Measurements from ENCODE around the gene SLC13A2. TPM values are rescaled to one million over a fixed set of nuclear protein-coding genes. Genes with fewer than 3 reads are reported as not detected.
A peak's percentile ranks its signal among the peaks of the same experiment; 100 is the strongest.

Gene SLC13A2
- total and polyA plus RNA-seq, 4 experiments from 2014 or later, result not detected

DNA sequence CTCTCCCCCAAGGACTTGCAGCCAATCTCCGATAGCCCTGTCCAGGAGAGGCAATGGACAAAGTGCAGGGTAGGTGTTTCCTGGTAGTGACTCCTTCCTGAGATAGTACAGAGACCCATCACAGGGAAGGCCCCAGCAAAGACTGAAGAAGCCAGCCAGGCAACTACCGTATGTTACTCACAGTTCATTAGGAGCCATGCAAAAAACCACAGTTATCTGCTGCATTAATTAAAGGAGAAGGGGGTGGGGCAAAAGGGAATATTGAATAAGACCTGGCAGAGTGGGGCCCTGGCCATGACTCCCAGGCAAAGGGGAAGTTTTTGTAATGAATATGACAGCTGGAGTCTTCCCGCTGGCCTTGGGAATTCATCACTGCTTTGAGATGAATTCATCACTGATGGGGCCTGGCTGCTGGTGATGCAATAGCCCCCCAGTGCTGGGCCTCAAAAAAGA, 2.5 kb upstream of the SLC13A2 start:
- ChIA-PET POLR2A (ENCODE audit: partially characterized antibody) (no interaction called here), CTCF (ENCODE audit: partially characterized antibody) (no interaction called here)
- H3K4me1 Mint-ChIP-seq, result peaks cover 6 to 17% (median 14%) of the 10 kb centered on the region in 4 donors
- no peak overlapping the region for H3K4me3 Mint-ChIP-seq
- peaks cover 0 to 2% of the 10 kb centered on the region in 2 donors for H3K27me3 Mint-ChIP-seq
- no peak overlapping the region for H3K27ac Mint-ChIP-seq
- Histone ChIP-seq H3K4me3 (ENCODE audit: low read length in 2 of 2) (no peak overlapping the region), H3K9me3 (ENCODE audit: control insufficient read depth in 1 of 2, low read length in 2 of 2) (no peaks in the 10 kb centered on the region), H3K27me3 (ENCODE audit: insufficient read depth, low read length) (no peaks in the 10 kb centered on the region), H3K27ac (ENCODE audit: low read depth, low read length) (no peak overlapping the region), H3K4me1 (ENCODE audit: insufficient read depth, low read length) (peaks cover 6% of the 10 kb centered on the region), H3K36me3 (ENCODE audit: insufficient read depth, low read length) (no peaks in the 10 kb centered on the region)
- H3K36me3 Mint-ChIP-seq, result no peaks in the 10 kb centered on the region
- intact Hi-C loops (cut with micrococcal nuclease), result no loop called here
- no peak for DNase-seq
- peaks cover 0 to 2% (median 0%) of the 10 kb centered on the region in 8 donors for H3K9me3 Mint-ChIP-seq

DNA sequence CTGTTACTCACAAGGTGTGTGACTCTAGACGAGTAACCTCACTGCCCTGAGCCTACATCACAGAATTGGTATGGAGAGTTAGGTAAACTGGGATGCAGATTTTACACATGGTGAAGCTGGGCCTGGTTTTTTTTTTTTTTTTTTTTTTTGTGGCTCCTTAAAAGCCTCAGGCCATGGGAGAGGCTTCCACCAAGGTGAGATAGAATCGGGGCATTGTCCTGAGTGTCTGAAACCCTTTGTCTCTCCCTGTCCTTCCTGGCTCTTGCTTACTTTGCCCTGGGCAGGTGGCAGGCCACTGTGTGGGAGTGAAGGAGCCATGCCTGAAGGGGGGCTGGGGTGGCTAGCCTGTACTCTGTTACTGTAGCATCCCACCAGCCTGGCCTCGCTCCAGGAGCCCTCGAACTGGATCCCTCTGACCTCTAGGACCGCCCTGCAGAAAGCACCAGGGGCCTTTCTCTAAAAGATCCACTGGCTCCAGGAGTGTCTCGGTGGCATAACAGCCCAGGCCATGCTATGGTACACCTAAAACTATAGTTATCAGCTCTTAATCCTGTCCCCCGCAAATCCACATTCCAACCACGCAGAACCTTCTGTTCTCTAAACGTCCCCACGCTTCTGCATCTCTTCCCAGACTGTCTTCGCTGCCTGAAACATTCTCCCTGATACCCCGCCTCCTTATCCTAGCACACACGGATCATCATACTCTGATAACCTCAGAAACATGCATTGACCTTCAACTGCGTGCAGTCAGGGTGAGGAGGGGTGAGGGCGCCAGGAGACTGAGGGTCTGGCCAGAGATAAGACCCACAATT, 1.7 kb upstream of the SLC13A2 start:
- H3K27me3 Mint-ChIP-seq, result peaks cover 0 to 2% of the 10 kb centered on the region in 2 donors
- no peaks in the 10 kb centered on the region for H3K36me3 ChIP-seq (ENCODE audit: insufficient read depth, low read length)
- no peak overlapping the region for H3K27ac Mint-ChIP-seq
- H3K27ac ChIP-seq (ENCODE audit: low read depth, low read length), result no peak overlapping the region
- H3K4me1 ChIP-seq (ENCODE audit: insufficient read depth, low read length), result peaks cover 6% of the 10 kb centered on the region
- DNase-seq, result no peak
- H3K36me3 Mint-ChIP-seq, result no peaks in the 10 kb centered on the region
- H3K4me3 Mint-ChIP-seq, result no peak overlapping the region
- H3K4me1 Mint-ChIP-seq, result peaks cover 6 to 19% (median 14%) of the 10 kb centered on the region in 4 donors
- H3K9me3 Mint-ChIP-seq, result peaks cover 0 to 2% (median 0%) of the 10 kb centered on the region in 8 donors
- ChIA-PET POLR2A (ENCODE audit: partially characterized antibody) (no interaction called here), CTCF (ENCODE audit: partially characterized antibody) (no interaction called here)
- H3K9me3 ChIP-seq (ENCODE audit: control insufficient read depth in 1 of 2, low read length in 2 of 2), result no peaks in the 10 kb centered on the region
- intact Hi-C loops (cut with micrococcal nuclease), result no loop called here
- no peak overlapping the region for H3K4me3 ChIP-seq (ENCODE audit: low read length in 2 of 2)
- H3K27me3 ChIP-seq (ENCODE audit: insufficient read depth, low read length), result no peaks in the 10 kb centered on the region

DNA sequence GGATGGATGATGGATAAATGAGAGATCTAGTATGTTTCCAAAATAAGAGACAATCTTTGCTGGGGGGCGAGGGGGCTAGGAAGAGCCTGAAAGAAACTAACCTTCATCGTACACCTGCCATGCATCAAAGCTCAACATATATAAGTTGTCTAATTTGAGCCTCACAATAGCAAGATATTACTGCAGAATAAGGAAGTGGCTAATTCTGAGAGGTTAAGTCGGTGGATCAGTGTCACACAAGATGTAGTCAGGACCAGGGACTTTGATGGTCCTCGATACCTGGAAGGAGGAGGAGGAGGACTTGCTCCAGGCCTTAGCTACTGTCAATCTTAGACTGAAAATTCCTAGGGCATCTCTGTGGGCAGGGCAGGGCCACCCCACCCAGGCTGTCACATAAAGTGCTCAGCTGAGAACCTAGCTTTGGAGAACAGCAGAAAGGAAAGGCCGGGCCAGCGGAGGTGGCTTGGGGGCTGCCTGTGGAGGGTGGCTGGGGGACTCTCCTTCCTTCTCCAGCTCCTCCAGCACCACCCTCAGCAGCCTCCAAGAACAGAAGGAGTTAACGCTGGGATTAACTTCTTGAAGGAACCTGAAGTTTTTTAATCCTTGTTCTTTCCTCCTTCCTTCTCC, 460 bp upstream of the SLC13A2 start:
- no peaks in the 10 kb centered on the region for H3K36me3 Mint-ChIP-seq
- Histone ChIP-seq H3K4me3 (ENCODE audit: low read length in 2 of 2) (no peak overlapping the region), H3K27me3 (ENCODE audit: insufficient read depth, low read length) (no peaks in the 10 kb centered on the region), H3K4me1 (ENCODE audit: insufficient read depth, low read length) (peaks cover 6% of the 10 kb centered on the region), H3K36me3 (ENCODE audit: insufficient read depth, low read length) (no peaks in the 10 kb centered on the region), H3K9me3 (ENCODE audit: control insufficient read depth in 1 of 2, low read length in 2 of 2) (no peaks in the 10 kb centered on the region), H3K27ac (ENCODE audit: low read depth, low read length) (no peak overlapping the region)
- H3K27me3 Mint-ChIP-seq, result no peaks in the 10 kb centered on the region
- ChIA-PET CTCF (ENCODE audit: partially characterized antibody) (no interaction called here), POLR2A (ENCODE audit: partially characterized antibody) (no interaction called here)
- intact Hi-C loops (cut with micrococcal nuclease), result no loop called here
- H3K4me3 Mint-ChIP-seq, result no peak overlapping the region
- H3K4me1 Mint-ChIP-seq, result peaks cover 6 to 14% (median 11%) of the 10 kb centered on the region in 4 donors
- peaks cover 0 to 2% (median 0%) of the 10 kb centered on the region in 8 donors for H3K9me3 Mint-ChIP-seq
- no peak for DNase-seq
- H3K27ac Mint-ChIP-seq, result no peak overlapping the region

GRCh38 chr17:28474111-28474531, 677 bp downstream of the SLC13A2 start:
- DNase-seq, result no peak

GRCh38 chr17:28475151-28475900, 1.9 kb downstream of the SLC13A2 start:
- Histone ChIP-seq H3K36me3 (ENCODE audit: insufficient read depth, low read length) (no peaks in the 10 kb centered on the region), H3K27me3 (ENCODE audit: insufficient read depth, low read length) (no peaks in the 10 kb centered on the region), H3K9me3 (ENCODE audit: control insufficient read depth in 1 of 2, low read length in 2 of 2) (no peaks in the 10 kb centered on the region), H3K4me3 (ENCODE audit: low read length in 2 of 2) (no peak overlapping the region), H3K27ac (ENCODE audit: low read depth, low read length) (no peak overlapping the region), H3K4me1 (ENCODE audit: insufficient read depth, low read length) (peaks cover 6% of the 10 kb centered on the region)
- peaks cover 6 to 10% (median 7%) of the 10 kb centered on the region in 4 donors for H3K4me1 Mint-ChIP-seq
- CTCF ChIA-PET (ENCODE audit: partially characterized antibody), result no interaction called here
- no peak for DNase-seq
- peak overlapping the region in 3 of 8 donors; percentile 1 to 26 (median 23) for H3K4me3 Mint-ChIP-seq
- intact Hi-C loops (cut with micrococcal nuclease), result no loop called here
- POLR2A ChIA-PET (ENCODE audit: partially characterized antibody), result interaction anchor here (0.7 kb wide), 1 partner anchor 13 kb away, joined by 3 read pairs; no protein-coding TSS in a partner anchor
- no peaks in the 10 kb centered on the region for H3K36me3 Mint-ChIP-seq
- no peaks in the 10 kb centered on the region for H3K27me3 Mint-ChIP-seq
- H3K27ac Mint-ChIP-seq, result peak overlapping the region in 5 of 7 donors; percentile 23 to 87 (median 70)
- H3K9me3 Mint-ChIP-seq, result peaks cover 0 to 2% (median 0%) of the 10 kb centered on the region in 8 donors

More at GRCh38 chr17:28474111-28474531, 677 bp downstream of the SLC13A2 start:
- Mint-ChIP-seq H3K27me3 (no peaks in the 10 kb centered on the region), H3K4me3 (no peak overlapping the region), H3K4me1 (peaks cover 6 to 10% (median 7%) of the 10 kb centered on the region in 4 donors), H3K27ac (peak overlapping the region in 1 of 7 donors; percentile 30), H3K9me3 (peaks cover 0 to 2% (median 0%) of the 10 kb centered on the region in 8 donors), H3K36me3 (no peaks in the 10 kb centered on the region)
- Histone ChIP-seq H3K27me3 (ENCODE audit: insufficient read depth, low read length) (no peaks in the 10 kb centered on the region), H3K4me1 (ENCODE audit: insufficient read depth, low read length) (peaks cover 6% of the 10 kb centered on the region), H3K36me3 (ENCODE audit: insufficient read depth, low read length) (no peaks in the 10 kb centered on the region), H3K9me3 (ENCODE audit: control insufficient read depth in 1 of 2, low read length in 2 of 2) (no peaks in the 10 kb centered on the region), H3K4me3 (ENCODE audit: low read length in 2 of 2) (no peak overlapping the region), H3K27ac (ENCODE audit: low read depth, low read length) (no peak overlapping the region)
- POLR2A ChIA-PET (ENCODE audit: partially characterized antibody), result no interaction called here
- intact Hi-C loops (cut with micrococcal nuclease), result no loop called here
- CTCF ChIA-PET (ENCODE audit: partially characterized antibody), result no interaction called here

DNA sequence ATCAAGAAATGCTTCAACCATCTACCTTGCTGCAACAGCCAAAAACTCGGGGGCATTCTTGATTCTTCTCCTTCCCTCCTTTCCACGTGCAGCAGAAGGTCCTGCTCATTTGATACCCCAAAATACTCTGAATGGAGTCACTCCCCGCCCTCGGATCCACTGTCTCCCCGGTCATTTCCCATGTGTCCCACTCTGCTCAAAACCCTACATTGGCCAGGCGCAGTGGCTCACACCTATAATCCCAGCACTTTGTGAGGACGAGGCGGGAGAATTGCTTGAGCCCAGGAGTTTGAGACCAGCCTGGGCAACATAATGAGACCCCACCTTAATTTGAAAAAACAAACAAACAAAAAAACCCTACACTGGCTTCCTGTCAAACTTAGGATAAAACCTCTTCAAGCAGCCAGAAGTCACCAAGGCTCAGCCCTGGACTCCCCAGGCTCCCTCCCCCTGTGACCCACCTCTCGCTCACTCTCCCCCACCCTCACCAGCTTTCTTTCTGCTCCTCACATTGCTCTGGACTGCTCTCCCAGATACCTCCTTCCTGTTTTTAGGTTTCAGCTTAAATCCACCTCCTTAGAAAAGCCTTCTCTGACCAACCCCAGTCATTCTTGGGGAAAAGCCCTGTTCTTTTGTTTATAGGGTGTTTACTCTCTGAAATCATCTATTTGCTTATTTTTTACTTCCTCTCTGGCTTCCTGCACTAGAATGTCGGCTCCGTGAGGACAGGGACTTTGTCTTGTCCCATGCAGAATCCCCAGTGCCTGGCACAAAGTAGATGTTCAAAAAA, 2.8 kb downstream of the SLC13A2 start:
- H3K36me3 Mint-ChIP-seq, result no peaks in the 10 kb centered on the region
- no peaks in the 10 kb centered on the region for H3K9me3 ChIP-seq (ENCODE audit: control insufficient read depth in 1 of 2, low read length in 2 of 2)
- H3K9me3 Mint-ChIP-seq, result peaks cover 0 to 2% (median 0%) of the 10 kb centered on the region in 8 donors
- H3K27ac ChIP-seq (ENCODE audit: low read depth, low read length), result no peak overlapping the region
- H3K4me3 Mint-ChIP-seq, result no peak overlapping the region
- H3K27ac Mint-ChIP-seq, result peak overlapping the region in 3 of 7 donors; percentile 43 to 62 (median 48)
- CTCF ChIA-PET (ENCODE audit: partially characterized antibody), result no interaction called here
- intact Hi-C loops (cut with micrococcal nuclease), result no loop called here
- H3K4me1 Mint-ChIP-seq, result peaks cover 6 to 10% (median 7%) of the 10 kb centered on the region in 4 donors
- H3K4me3 ChIP-seq (ENCODE audit: low read length in 2 of 2), result no peak overlapping the region
- no peak for DNase-seq
- H3K36me3 ChIP-seq (ENCODE audit: insufficient read depth, low read length), result no peaks in the 10 kb centered on the region
- peaks cover 6% of the 10 kb centered on the region for H3K4me1 ChIP-seq (ENCODE audit: insufficient read depth, low read length)
- H3K27me3 Mint-ChIP-seq, result no peaks in the 10 kb centered on the region
- no peaks in the 10 kb centered on the region for H3K27me3 ChIP-seq (ENCODE audit: insufficient read depth, low read length)
- POLR2A ChIA-PET (ENCODE audit: partially characterized antibody), result no interaction called here
